Measurements from ENCODE around the gene MUL1. TPM values are rescaled to one million over a fixed set of nuclear protein-coding genes. Genes with fewer than 3 reads are reported as not detected.

MUL1 gene
- total RNA-seq, 2 donors from 2014 or later = 15.6 to 19.8 TPM

GRCh38 chr1:20486457-20487235 lies 21.3 kb downstream of the MUL1 start:
- H3K27me3 Mint-ChIP-seq (ENCODE audit: insufficient read depth) = peaks cover 87% of the 10 kb centered on the region
- no peak for TF ChIP-seq CTCF (conservative IDR thresholded peaks at IDR 0.05)
- Histone ChIP-seq H3K4me1 (ENCODE audit: control insufficient read depth, insufficient read depth, low read length) (no peaks in the 10 kb centered on the region), H3K27ac (ENCODE audit: low read depth, low read length) (no peak overlapping the region), H3K36me3 (ENCODE audit: control insufficient read depth, insufficient read depth, low read length) (no peaks in the 10 kb centered on the region), H3K27me3 (ENCODE audit: control insufficient read depth, insufficient read depth, low read length, poor library complexity, severe bottlenecking) (peaks cover 85% of the 10 kb centered on the region), H3K9ac (ENCODE audit: extremely low read depth, low read length, poor library complexity, severe bottlenecking) (no peak overlapping the region), H3K4me3 (ENCODE audit: low read length) (peak overlapping the region; percentile 80), H3K9me3 (ENCODE audit: control insufficient read depth, low read length) (no peaks in the 10 kb centered on the region)
- DNase-seq = peak; percentile 89
- no peaks in the 10 kb centered on the region for H3K36me3 Mint-ChIP-seq (ENCODE audit: low read depth)
- no peaks in the 10 kb centered on the region for H3K9me3 Mint-ChIP-seq
- no peak overlapping the region for H3K27ac Mint-ChIP-seq
- H3K4me1 Mint-ChIP-seq = peaks cover 19% of the 10 kb centered on the region
- 0 to 2% methylated on average over 5 to 51 of the region's 51 CpGs for WGBS, 2 experiments (ENCODE audit: insufficient coverage in 1 of 2, insufficient read length in 1 of 2)
- H3K4me3 Mint-ChIP-seq = peak overlapping the region; percentile 83

GRCh38 chr1:20485527-20486456 lies 22.2 kb downstream of the MUL1 start, which contains the start of gene CAMK2N1:
Gene CAMK2N1, minus strand, starts transcription at chr1:20486210. Its CDS starts 831 bp downstream, at chr1:20485379.
- WGBS, 2 experiments (ENCODE audit: insufficient coverage in 1 of 2, insufficient read length in 1 of 2) = 0% methylated on average over 17 to 104 of the region's 104 CpGs
- Histone ChIP-seq H3K36me3 (ENCODE audit: control insufficient read depth, insufficient read depth, low read length) (no peaks in the 10 kb centered on the region), H3K4me3 (ENCODE audit: low read length) (peak within 1 kb of the TSS; percentile 80), H3K27me3 (ENCODE audit: control insufficient read depth, insufficient read depth, low read length, poor library complexity, severe bottlenecking) (peaks cover 79% of the 10 kb centered on the region), H3K9me3 (ENCODE audit: control insufficient read depth, low read length) (no peaks in the 10 kb centered on the region), H3K27ac (ENCODE audit: low read depth, low read length) (peak within 1 kb of the TSS; percentile 57), H3K9ac (ENCODE audit: extremely low read depth, low read length, poor library complexity, severe bottlenecking) (peak within 1 kb of the TSS; percentile 34), H3K4me1 (ENCODE audit: control insufficient read depth, insufficient read depth, low read length) (peaks cover 3% of the 10 kb centered on the region)
- Mint-ChIP-seq H3K4me1 (peaks cover 26% of the 10 kb centered on the region), H3K4me3 (peak within 1 kb of the TSS; percentile 83), H3K27me3 (ENCODE audit: insufficient read depth) (peaks cover 87% of the 10 kb centered on the region), H3K9me3 (no peaks in the 10 kb centered on the region), H3K36me3 (ENCODE audit: low read depth) (no peaks in the 10 kb centered on the region), H3K27ac (peak within 1 kb of the TSS; percentile 21)
- peak; percentile 82 for DNase-seq
- TF ChIP-seq CTCF (conservative IDR thresholded peaks at IDR 0.05) = no peak
